GM19455 (cell line): ENCODE data around the gene TMC8.
"Not testable (repeated sequence)": the region's sequence is repeated elsewhere in the genome, so short reads cannot be mapped to it uniquely, and the experiment has no call there.

Source experiments
- ATAC-seq: cut with Tn5 transposase; IDR thresholded peaks from one replicate; pipeline ENCODE4 v1.9.1; 2021; ENCODE audit not compliant: unreplicated experiment

TMC8 gene

GRCh38 chr17:78133179-78133951 is 2.8 kb downstream of the TMC8 start:
- ATAC-seq = no peak

GRCh38 chr17:78133971-78134898 is 3.7 kb downstream of the TMC8 start:
- ATAC-seq = no peak

- no peak for ATAC-seq
Observed at GRCh38 chr17:78134899-78135385, 4.4 kb downstream of the TMC8 start.

GRCh38 chr17:78135858-78136500 is 5.4 kb downstream of the TMC8 start:
- ATAC-seq = no peak

GRCh38 chr17:78137392-78138203 is 7.0 kb downstream of the TMC8 start:
- no peak for ATAC-seq

- no peak for ATAC-seq
Observed at GRCh38 chr17:78138204-78139060, 7.9 kb downstream of the TMC8 start.

GRCh38 chr17:78139861-78140168 is 9.2 kb downstream of the TMC8 start:
- ATAC-seq = not testable (repeated sequence)

- peak; percentile 70 for ATAC-seq
Observed at GRCh38 chr17:78140169-78141051, 9.8 kb downstream of the TMC8 start.

- ATAC-seq = no peak
Observed at GRCh38 chr17:78141437-78142118, 11.0 kb downstream of the TMC8 start.

- no peak for ATAC-seq
Observed at GRCh38 chr17:78142119-78142861, 11.7 kb downstream of the TMC8 start.

- no peak for ATAC-seq
Observed at GRCh38 chr17:78143214-78144146, 12.9 kb downstream of the TMC8 start.

- ATAC-seq = no peak
Observed at GRCh38 chr17:78144147-78144719, 13.7 kb downstream of the TMC8 start.

GRCh38 chr17:78144736-78145641 is 14.4 kb downstream of the TMC8 start:
- ATAC-seq = no peak

GRCh38 chr17:78146471-78146869 is 15.9 kb downstream of the TMC8 start:
- no peak for ATAC-seq

- ATAC-seq = no peak
Observed at GRCh38 chr17:78146881-78147280, 16.3 kb downstream of the TMC8 start.
